SK-N-SH (cell line): ENCODE results near the gene ZNF836. TPM values are rescaled to one million over a fixed set of nuclear protein-coding genes. Genes with fewer than 3 reads are reported as not detected.

Source experiments
- CTCF ChIA-PET: fragments of 300-600, 350-600 bp; formaldehyde crosslinking; extraction: SDS; loops from one replicate; lab custom pipeline; 2021; lab: Yijun Ruan, JAX
- POLR2A ChIA-PET: fragments of 350-600 bp; sonication (Branson Sonifier 250); formaldehyde crosslinking; extraction: SDS; loops from one replicate; lab custom pipeline; 2020; ENCODE audit warnings: antibody characterized with exemption, inconsistent platforms; lab: Yijun Ruan, JAX
- DNase-seq: peaks from one replicate; pipeline ENCODE4 v3.0.0; 2012
- H2AFZ ChIP-seq: fragments of 200-600 bp; sonication (generic); 2 replicates; pipeline ENCODE4 v1.8.1; 2016; ENCODE audit warnings: antibody characterized with exemption, mild to moderate bottlenecking, low read depth
- H3F3A ChIP-seq: fragments of 200-600 bp; sonication (generic); replicated peaks from 2 replicates; pipeline ENCODE3; 2016; ENCODE audit warnings: antibody characterized with exemption, mild to moderate bottlenecking; ENCODE audit not compliant: insufficient read depth
- H3K27ac ChIP-seq, 2 experiments: fragments of 200-500 bp in 1 of 2; fragments of 200-600 bp in 1 of 2; sonication (Bioruptor generic) in 1 of 2; sonication (generic), shearing (Covaris generic) in 1 of 2; 2 replicates each; pipeline versions ENCODE4 v1.5.1 to v1.6.1; 2014 to 2016; ENCODE audit warnings: low read depth in 2 of 2, inconsistent platforms in 1 of 2, low read length in 1 of 2, mild to moderate bottlenecking in 1 of 2, mixed read lengths in 1 of 2
- H3K27me3 ChIP-seq: fragments of 200-600 bp; sonication (generic), shearing (Covaris generic); 2 replicates; pipeline ENCODE4 v1.6.1; 2016; ENCODE audit warnings: mixed run types; ENCODE audit not compliant: insufficient read depth
- H3K36me3 ChIP-seq, 2 experiments: fragments of 200-500 bp in 1 of 2; fragments of 200-600 bp in 1 of 2; sonication (Bioruptor generic) in 1 of 2; sonication (generic) in 1 of 2; replicated peaks in 1 of 2; 2 replicates each; pipeline versions ENCODE3 to v1.5.1; 2014 to 2016; ENCODE audit warnings: low read length in 1 of 2, mild to moderate bottlenecking in 1 of 2; ENCODE audit not compliant: insufficient read depth in 2 of 2, control insufficient read depth in 1 of 2
- H3K4me1 ChIP-seq, 2 experiments: fragments of 200-500 bp in 1 of 2; fragments of 200-600 bp in 1 of 2; sonication (Bioruptor generic) in 1 of 2; sonication (generic), shearing (Covaris generic) in 1 of 2; 2 replicates each; pipeline versions ENCODE4 v1.5.1 to v1.6.1; 2014 to 2016; ENCODE audit warnings: low read depth in 1 of 2, low read length in 1 of 2, mixed run types in 1 of 2; ENCODE audit not compliant: insufficient read depth in 2 of 2, control insufficient read depth in 1 of 2
- H3K4me2 ChIP-seq: fragments of 200-600 bp; sonication (generic), shearing (Covaris generic); 2 replicates; pipeline ENCODE4 v1.6.1; 2017; ENCODE audit warnings: mixed run types
- H3K4me3 ChIP-seq, 2 experiments: fragments of 200-500 bp in 1 of 2; fragments of 200-600 bp in 1 of 2; sonication (Bioruptor generic) in 1 of 2; sonication (generic), shearing (Covaris generic) in 1 of 2; 2 replicates each; pipeline versions ENCODE4 v1.5.1 to v1.8.1; 2014 to 2016; ENCODE audit warnings: low read depth in 2 of 2, inconsistent platforms in 1 of 2, low read length in 1 of 2, mild to moderate bottlenecking in 1 of 2, mixed read lengths in 1 of 2, moderate library complexity in 1 of 2
- H3K79me2 ChIP-seq: fragments of 200-600 bp; sonication (generic); 2 replicates; pipeline ENCODE4 v1.8.1; 2017; ENCODE audit warnings: mild to moderate bottlenecking; ENCODE audit not compliant: insufficient read depth
- H3K9ac ChIP-seq: fragments of 200-600 bp; sonication (generic); 2 replicates; pipeline ENCODE4 v1.6.1; 2017; ENCODE audit warnings: mixed run types
- H3K9me2 ChIP-seq: fragments of 200-600 bp; sonication (generic); 2 replicates; pipeline ENCODE4 v1.6.1; 2017; ENCODE audit warnings: mixed run types
- H3K9me3 ChIP-seq: fragments of 200-600 bp; sonication (generic); 2 replicates; pipeline ENCODE4 v1.6.1; 2017; ENCODE audit warnings: mixed run types, mild to moderate bottlenecking, moderate library complexity
- H4K20me1 ChIP-seq: fragments of 200-600 bp; sonication (generic); 2 replicates; pipeline ENCODE4 v1.6.1; 2017; ENCODE audit warnings: mild to moderate bottlenecking, mixed run types; ENCODE audit not compliant: insufficient read depth
- CHD2 ChIP-seq: fragments of 150-350 bp; IDR thresholded peaks from 2 replicates; pipeline ENCODE4 v1.6.1; 2018; ENCODE audit warnings: low read length; ENCODE audit not compliant: partially characterized antibody
- ELF1 ChIP-seq: IDR thresholded peaks from 2 replicates; pipeline ENCODE4 v1.4.0; 2012
- EZH2phosphoT487 ChIP-seq: fragments of 200-600 bp; sonication (generic); IDR thresholded peaks from 2 replicates; pipeline ENCODE4 v1.6.1; 2017; ENCODE audit warnings: low read depth, mixed run types, mild to moderate bottlenecking, antibody characterized with exemption, moderate library complexity, borderline replicate concordance
- FOSL2 ChIP-seq: IDR thresholded peaks from 2 replicates; pipeline ENCODE4 v1.4.0; 2012; ENCODE audit warnings: low read depth, mild to moderate bottlenecking, moderate library complexity, borderline replicate concordance
- FOXJ3 ChIP-seq: sonication (generic); formaldehyde crosslinking; IDR thresholded peaks from 2 replicates; pipeline ENCODE4 v1.5.1; 2020; ENCODE audit warnings: mild to moderate bottlenecking, missing genetic modification reagents
- FOXM1 ChIP-seq: IDR thresholded peaks from 2 replicates; pipeline ENCODE4 v1.4.0; 2012; ENCODE audit warnings: low read depth, mild to moderate bottlenecking
- GATA2 ChIP-seq: sonication (generic); formaldehyde crosslinking; IDR thresholded peaks from 2 replicates; pipeline ENCODE4 v1.5.0; 2020; ENCODE audit warnings: mild to moderate bottlenecking, missing genetic modification reagents
- MAX ChIP-seq: IDR thresholded peaks from 2 replicates; pipeline ENCODE4 v1.4.0; 2012; ENCODE audit warnings: low read depth
- MEF2A ChIP-seq: IDR thresholded peaks from 2 replicates; pipeline ENCODE4 v1.4.0; 2012; ENCODE audit warnings: low read depth, borderline replicate concordance
- MXI1 ChIP-seq: IDR thresholded peaks from 2 replicates; pipeline ENCODE4 v1.6.1; 2012; ENCODE audit warnings: mild to moderate bottlenecking, low read depth, low read length, improper control_type of control experiment
- NFIC ChIP-seq: IDR thresholded peaks from 2 replicates; pipeline ENCODE4 v1.4.0; 2012; ENCODE audit warnings: borderline replicate concordance
- POLR2AphosphoS5 ChIP-seq: IDR thresholded peaks from 2 replicates; pipeline ENCODE4 v1.6.1; 2012; ENCODE audit warnings: low read depth, low read length
- RAD21 ChIP-seq: IDR thresholded peaks from 2 replicates; pipeline ENCODE4 v1.6.1; 2012; ENCODE audit warnings: mild to moderate bottlenecking, low read length
- RCOR1 ChIP-seq: fragments of 150-350 bp; IDR thresholded peaks from 2 replicates; pipeline ENCODE4 v1.6.1; 2017; ENCODE audit warnings: antibody characterized with exemption, low read length
- RFX5 ChIP-seq: IDR thresholded peaks from 2 replicates; pipeline ENCODE4 v1.6.1; 2012; ENCODE audit warnings: mild to moderate bottlenecking, improper control_type of control experiment, low read length
- RXRA ChIP-seq: IDR thresholded peaks from 2 replicates; pipeline ENCODE4 v1.4.0; 2012; ENCODE audit warnings: low read depth, mild to moderate bottlenecking, borderline replicate concordance
- SIN3A ChIP-seq: IDR thresholded peaks from 2 replicates; pipeline ENCODE4 v1.6.1; 2012; ENCODE audit warnings: low read depth, mild to moderate bottlenecking, low read length, moderate library complexity, borderline replicate concordance
- TAF1 ChIP-seq: IDR thresholded peaks from 2 replicates; pipeline ENCODE4 v1.6.1; 2012; ENCODE audit warnings: low read depth, mild to moderate bottlenecking, low read length, moderate library complexity, borderline replicate concordance
- TCF12 ChIP-seq: IDR thresholded peaks from 2 replicates; pipeline ENCODE4 v1.4.0; 2012
- TEAD4 ChIP-seq: IDR thresholded peaks from 2 replicates; pipeline ENCODE4 v1.4.0; 2012; ENCODE audit warnings: mild to moderate bottlenecking, borderline replicate concordance; ENCODE audit not compliant: insufficient read depth
- USF1 ChIP-seq: IDR thresholded peaks from 2 replicates; pipeline ENCODE4 v1.4.0; 2012; ENCODE audit warnings: low read depth, borderline replicate concordance
- YY1 ChIP-seq: IDR thresholded peaks from 2 replicates; pipeline ENCODE4 v1.4.0; 2012; ENCODE audit warnings: low read depth, mild to moderate bottlenecking
- WGBS: methylation state at CpG from one replicate; pipeline ENCODE4 v1.1.6; 2017; ENCODE audit warnings: low lambda C conversion rate; 5-methylcytosine and 5-hydroxymethylcytosine counted together
- polyA plus RNA-seq, 3 experiments: library from polyadenylated mRNA; depleted of rRNA; stranded (reverse); fragments of >200 nt; gene quantifications; 2 replicates each; pipeline ENCODE4 v1.2.3, GENCODE V29; 2012

The ZNF836 gene
- polyA plus RNA-seq, 1 of the 3 experiments (the other 2 are of a cell fraction), result 2.3 TPM

GRCh38 chr19:52176574-52176973 is 5.2 kb upstream of the ZNF836 start:
- H2AFZ ChIP-seq, result no peak overlapping the region
- no peak for DNase-seq
- no peaks in the 10 kb centered on the region for H3K9me3 ChIP-seq
- 80% methylated on average over 10 of the region's 10 CpGs for WGBS
- H3K9me2 ChIP-seq, result no peaks in the 10 kb centered on the region
- H3K4me1 ChIP-seq, result peaks cover 0 to 7% of the 10 kb centered on the region in 2 experiments; a peak in 1 of 4 replicates
- no peaks in the 10 kb centered on the region for H3K27me3 ChIP-seq
- H3K9ac ChIP-seq, result no peak overlapping the region
- no peaks in the 10 kb centered on the region for H3K36me3 ChIP-seq
- CTCF ChIA-PET, result no interaction called here
- POLR2A ChIA-PET, result no interaction called here
- no peaks in the 10 kb centered on the region for H3F3A ChIP-seq
- no peak overlapping the region for H3K4me3 ChIP-seq
- no peak overlapping the region for H3K27ac ChIP-seq
- no peaks in the 10 kb centered on the region for H4K20me1 ChIP-seq
- H3K79me2 ChIP-seq, result no peaks in the 10 kb centered on the region
- no peak overlapping the region for H3K4me2 ChIP-seq
- TF ChIP-seq RFX5 (no peak), FOXM1 (no peak), RAD21 (no peak), FOSL2 (no peak)
- TF ChIP-seq, all 33 proteins: peak for 0

- peak overlapping the region; percentile 72; the same call in 1 of the 2 replicates for H3K9ac ChIP-seq
- peak overlapping the region; percentile 72 to 76; a peak in 2 of 4 replicates for H3K4me3 ChIP-seq
- TF ChIP-seq POLR2AphosphoS5 (no peak), MEF2A (no peak), GATA2 (CRISPR knock-in tag) (no peak), FOXJ3 (CRISPR knock-in tag) (no peak), FOSL2 (no peak)
- DNase-seq, result no peak
- no peaks in the 10 kb centered on the region for H4K20me1 ChIP-seq
- no peaks in the 10 kb centered on the region for H3F3A ChIP-seq
- H3K27me3 ChIP-seq, result no peaks in the 10 kb centered on the region
- 100% methylated on average over 1 of the region's 1 CpG for WGBS
- H3K79me2 ChIP-seq, result no peaks in the 10 kb centered on the region
- H3K4me2 ChIP-seq, result peak overlapping the region; percentile 89
- peak overlapping the region in 1 of 2 experiments; percentile 81; a peak in 1 of 4 replicates for H3K27ac ChIP-seq
- H2AFZ ChIP-seq, result peak overlapping the region; percentile 98; the same call in 1 of the 2 replicates
- no peaks in the 10 kb centered on the region for H3K9me3 ChIP-seq
- H3K4me1 ChIP-seq, result peaks cover 0 to 12% of the 10 kb centered on the region in 2 experiments; a peak in 1 of 4 replicates
- H3K36me3 ChIP-seq, result peaks cover 6 to 15% of the 10 kb centered on the region in 2 experiments
- H3K9me2 ChIP-seq, result no peaks in the 10 kb centered on the region
- ChIA-PET CTCF (interaction anchor here (1.2 to 2.6 kb wide), 3 partner anchors 13 to 65 kb away, joined by 5 to 7 read pairs (median 5); partner anchors contain the start of gene PPP2R1A), POLR2A (interaction anchor here (0.6 to 1.1 kb wide), 3 partner anchors 9 to 521 kb away, joined by 3 to 9 read pairs (median 4); partner anchors contain the start of gene PPP2R1A)
Observed at GRCh38 chr19:52172347-52172746, 926 bp upstream of the ZNF836 start.

- H3K79me2 ChIP-seq, result no peaks in the 10 kb centered on the region
- peak overlapping the region; percentile 89 for H3K4me2 ChIP-seq
- H3K27me3 ChIP-seq, result no peaks in the 10 kb centered on the region
- WGBS, result 7% methylated on average over 22 of the region's 22 CpGs
- H3K27ac ChIP-seq, result peak overlapping the region; percentile 33 to 81; a peak in 3 of 4 replicates
- no peak for TF ChIP-seq RAD21
- TF ChIP-seq TEAD4, result no peak
- TF ChIP-seq RCOR1, result no peak
- no peak for TF ChIP-seq RXRA
- no peak for TF ChIP-seq CHD2
- TF ChIP-seq YY1, result no peak
- TF ChIP-seq SIN3A, result no peak; the same call in 1 of the 2 replicates
- TF ChIP-seq EZH2phosphoT487, result no peak
- no peak for TF ChIP-seq TAF1
- TF ChIP-seq NFIC, result no peak
- no peak for TF ChIP-seq POLR2AphosphoS5
- no peak for TF ChIP-seq USF1
- no peak for TF ChIP-seq MAX
- TF ChIP-seq TCF12, result no peak
- TF ChIP-seq GATA2 (CRISPR knock-in tag), result no peak
- TF ChIP-seq MEF2A, result no peak
- no peak for TF ChIP-seq ELF1
- TF ChIP-seq FOXJ3 (CRISPR knock-in tag), result no peak
- TF ChIP-seq MXI1, result no peak
- no peak for TF ChIP-seq RFX5
- no peaks in the 10 kb centered on the region for H4K20me1 ChIP-seq
- DNase-seq, result peak; percentile 58
- H2AFZ ChIP-seq, result peak overlapping the region; percentile 98
- peak overlapping the region; percentile 72 to 76 for H3K4me3 ChIP-seq
- no peaks in the 10 kb centered on the region for H3K9me3 ChIP-seq
- H3F3A ChIP-seq, result no peaks in the 10 kb centered on the region
- ChIA-PET POLR2A (interaction anchor here (2.0 kb wide), 1 partner anchor 18 kb away, joined by 13 read pairs; the partner anchor contains the start of gene PPP2R1A), CTCF (interaction anchor here (2.1 to 2.6 kb wide), 2 partner anchors 19 to 66 kb away, joined by 5 to 7 read pairs; partner anchors contain the start of gene PPP2R1A)
- H3K36me3 ChIP-seq, result peaks cover 6 to 25% of the 10 kb centered on the region in 2 experiments
- peak overlapping the region; percentile 72 for H3K9ac ChIP-seq
- H3K9me2 ChIP-seq, result no peaks in the 10 kb centered on the region
- peaks cover 0 to 12% of the 10 kb centered on the region in 2 experiments; a peak in 1 of 4 replicates for H3K4me1 ChIP-seq
Observed at GRCh38 chr19:52170863-52171320, 529 bp downstream of the ZNF836 start.
